WTC11 (cell line): ENCODE data around the gene DDX10. TPM values are rescaled to one million over a fixed set of nuclear protein-coding genes. Genes with fewer than 3 reads are reported as not detected.
"Not testable (repeated sequence)": the region's sequence is repeated elsewhere in the genome, so short reads cannot be mapped to it uniquely, and the experiment has no call there.

Experiments used
- ATAC-seq: fragments of 200-7000 bp; cut with Tn5 transposase; 2 replicates; pipeline ENCODE4 v1.10.0; 2021; ENCODE audit warnings: mild to moderate bottlenecking, moderate library complexity
- CTCF ChIA-PET: fragments of 300-600 bp; sonication (Branson Sonifier 250); formaldehyde crosslinking; loops from one replicate; lab custom pipeline; 2021; ENCODE audit warnings: antibody characterized with exemption; lab: Charles Lee
- POLR2A ChIA-PET: fragments of 350-600 bp; sonication (Branson Sonifier 250); formaldehyde crosslinking; loops from one replicate; lab custom pipeline; 2021; ENCODE audit warnings: antibody characterized with exemption; lab: Charles Lee
- DNase-seq: peaks from one replicate; pipeline ENCODE4 v3.0.0; 2021; ENCODE audit warnings: low spot score
- H3K27ac Mint-ChIP-seq: 2 replicates; pipeline ENCODE4 v1.8.0; 2021; ENCODE audit warnings: mixed read lengths
- H3K27me3 Mint-ChIP-seq: 2 replicates; pipeline ENCODE4 v1.8.0; 2021; ENCODE audit warnings: low read depth, mild to moderate bottlenecking, moderate library complexity, mixed read lengths
- H3K36me3 Mint-ChIP-seq: 2 replicates; pipeline ENCODE4 v1.8.0; 2021; ENCODE audit warnings: mixed read lengths
- H3K4me1 Mint-ChIP-seq: 2 replicates; pipeline ENCODE4 v1.8.0; 2022; ENCODE audit warnings: mixed read lengths
- H3K4me3 Mint-ChIP-seq: 2 replicates; pipeline ENCODE4 v1.8.0; 2021; ENCODE audit warnings: mild to moderate bottlenecking, moderate library complexity, mixed read lengths
- H3K9me3 Mint-ChIP-seq: 2 replicates; pipeline ENCODE4 v1.8.0; 2021; ENCODE audit warnings: mixed read lengths
- ATF1 ChIP-seq: sonication (generic); formaldehyde crosslinking; IDR thresholded peaks from 2 replicates; pipeline ENCODE4 v1.8.1; 2023; ENCODE audit warnings: mild to moderate bottlenecking, moderate library complexity, missing genetic modification reagents
- CBFB ChIP-seq: sonication (generic); formaldehyde crosslinking; IDR thresholded peaks from 2 replicates; pipeline ENCODE4 v1.8.1; 2022; ENCODE audit warnings: mild to moderate bottlenecking, low read depth, missing genetic modification reagents
- CDX4 ChIP-seq: fragments of 250-450 bp; sonication (Bioruptor Pico); IDR thresholded peaks from 2 replicates; pipeline ENCODE4 v1.9.0; 2021; ENCODE audit warnings: moderate library complexity, mild to moderate bottlenecking, inconsistent platforms, borderline replicate concordance
- CTCF ChIP-seq: fragments of 200-600 bp; IDR thresholded peaks from 2 replicates; pipeline ENCODE4 v1.8.0; 2022; ENCODE audit warnings: antibody characterized with exemption
- ESRRA ChIP-seq: sonication (generic); formaldehyde crosslinking; IDR thresholded peaks from 2 replicates; pipeline ENCODE4 v1.8.1; 2022; ENCODE audit warnings: mild to moderate bottlenecking, missing genetic modification reagents, borderline replicate concordance
- HMGA2 ChIP-seq: fragments of 250-450 bp; sonication (Bioruptor Pico); IDR thresholded peaks from 2 replicates; pipeline ENCODE4 v1.4.0; 2021; ENCODE audit warnings: mild to moderate bottlenecking, moderate library complexity
- NFYB ChIP-seq: sonication (generic); formaldehyde crosslinking; conservative IDR thresholded peaks from 2 replicates; pipeline ENCODE4 v1.8.0; 2022; ENCODE audit warnings: low read depth, missing genetic modification reagents
- PRDM15 ChIP-seq: sonication (generic); formaldehyde crosslinking; IDR thresholded peaks from 2 replicates; pipeline ENCODE4 v1.8.0; 2022; ENCODE audit warnings: missing genetic modification reagents
- PRRX2 ChIP-seq: fragments of 250-450 bp; sonication (Bioruptor Pico); IDR thresholded peaks from 2 replicates; pipeline ENCODE4 v1.8.0; 2021; ENCODE audit warnings: mild to moderate bottlenecking
- RELA ChIP-seq: sonication (generic); formaldehyde crosslinking; IDR thresholded peaks from 2 replicates; pipeline ENCODE4 v1.8.1; 2022; ENCODE audit warnings: missing genetic modification reagents, mild to moderate bottlenecking, borderline replicate concordance
- SMAD3 ChIP-seq: sonication (generic); formaldehyde crosslinking; IDR thresholded peaks from 2 replicates; pipeline ENCODE4 v1.8.0; 2022; ENCODE audit warnings: missing genetic modification reagents, mild to moderate bottlenecking, borderline replicate concordance
- SOX15 ChIP-seq: fragments of 250-450 bp; sonication (Bioruptor Pico); IDR thresholded peaks from 2 replicates; pipeline ENCODE4 v1.9.0; 2021; ENCODE audit warnings: mild to moderate bottlenecking
- TEAD1 ChIP-seq: sonication (generic); formaldehyde crosslinking; IDR thresholded peaks from 2 replicates; pipeline ENCODE4 v1.8.0; 2022; ENCODE audit warnings: mild to moderate bottlenecking, missing genetic modification reagents
- TEAD4 ChIP-seq: sonication (generic); formaldehyde crosslinking; IDR thresholded peaks from 2 replicates; pipeline ENCODE4 v1.8.0; 2022; ENCODE audit warnings: mild to moderate bottlenecking, missing genetic modification reagents
- USF1 ChIP-seq: sonication (generic); formaldehyde crosslinking; IDR thresholded peaks from 2 replicates; pipeline ENCODE4 v1.8.0; 2022; ENCODE audit warnings: mild to moderate bottlenecking, missing genetic modification reagents
- ZNF121 ChIP-seq: sonication (generic); formaldehyde crosslinking; IDR thresholded peaks from 2 replicates; pipeline ENCODE4 v1.8.0; 2023; ENCODE audit warnings: missing genetic modification reagents
- ZNF281 ChIP-seq: sonication (generic); formaldehyde crosslinking; IDR thresholded peaks from 2 replicates; pipeline ENCODE4 v1.8.0; 2023; ENCODE audit warnings: mild to moderate bottlenecking, missing genetic modification reagents
- ZNF317 ChIP-seq: sonication (generic); formaldehyde crosslinking; IDR thresholded peaks from 2 replicates; pipeline ENCODE4 v1.8.1; 2023; ENCODE audit warnings: low read depth, mild to moderate bottlenecking, moderate library complexity, missing genetic modification reagents, borderline replicate concordance
- ZNF671 ChIP-seq: fragments of 250-450 bp; sonication (Bioruptor Pico); IDR thresholded peaks from 2 replicates; pipeline ENCODE4 v1.8.0; 2021; ENCODE audit warnings: mild to moderate bottlenecking
- total RNA-seq: library from RNA; stranded (reverse); gene quantifications from 3 replicates; pipeline ENCODE4 v1.2.3, GENCODE V29; 2021

The DDX10 gene
- total RNA-seq, 1 experiment from 2014 or later, result 56.8 TPM

- Mint-ChIP-seq H3K4me3 (no peak overlapping the region), H3K36me3 (no peaks in the 10 kb centered on the region), H3K27ac (no peak overlapping the region), H3K27me3 (no peaks in the 10 kb centered on the region), H3K9me3 (no peaks in the 10 kb centered on the region), H3K4me1 (peaks cover 7% of the 10 kb centered on the region)
- ChIA-PET POLR2A (no interaction called here), CTCF (no interaction called here)
- DNase-seq (no peak), ATAC-seq (no peak)
- TF ChIP-seq TEAD1 (CRISPR knock-in tag) (no peak), USF1 (CRISPR knock-in tag) (no peak), ZNF281 (CRISPR knock-in tag) (no peak), SMAD3 (CRISPR knock-in tag) (no peak), PRRX2 (CRISPR knock-in tag) (no peak), TEAD4 (CRISPR knock-in tag) (no peak), CTCF (no peak), CBFB (no peak), ESRRA (CRISPR knock-in tag) (no peak)
These were observed 155.1 kb downstream of the DDX10 start for GRCh38 chr11:108819957-108820356.

- H3K27ac Mint-ChIP-seq, DNase-seq, CTCF ChIA-PET, H3K27me3 Mint-ChIP-seq, POLR2A ChIA-PET: not testable (repeated sequence)
- peak; percentile 83 for TF ChIP-seq ZNF121 (CRISPR knock-in tag)
- TF ChIP-seq, all 79 proteins: peak for 1; not testable (repeated sequence) for 78
- not testable (repeated sequence) for H3K9me3 Mint-ChIP-seq, ATAC-seq, H3K4me1 Mint-ChIP-seq, H3K36me3 Mint-ChIP-seq, H3K4me3 Mint-ChIP-seq
These were observed 159.1 kb downstream of the DDX10 start for GRCh38 chr11:108823960-108824359.

GRCh38 chr11:108824545-108824944 lies 159.7 kb downstream of the DDX10 start:
- Mint-ChIP-seq H3K9me3 (peaks cover 12% of the 10 kb centered on the region), H3K4me3 (no peak overlapping the region), H3K27me3 (no peaks in the 10 kb centered on the region), H3K36me3 (peaks cover 9% of the 10 kb centered on the region; the same call in 1 of the 2 replicates), H3K4me1 (no peaks in the 10 kb centered on the region), H3K27ac (no peak overlapping the region)
- TF ChIP-seq ZNF317, result no peak
- no peak for TF ChIP-seq NFYB (CRISPR knock-in tag)
- TF ChIP-seq CDX4 (CRISPR knock-in tag), result no peak
- no peak for TF ChIP-seq ESRRA (CRISPR knock-in tag)
- no peak for TF ChIP-seq ZNF671
- TF ChIP-seq ZNF121 (CRISPR knock-in tag), result no peak
- no peak for TF ChIP-seq RELA (CRISPR knock-in tag)
- no peak for TF ChIP-seq PRDM15 (CRISPR knock-in tag)
- TF ChIP-seq SOX15, result no peak
- no peak for TF ChIP-seq HMGA2 (CRISPR knock-in tag)
- no peak for TF ChIP-seq ATF1 (CRISPR knock-in tag)
- ChIA-PET POLR2A (no interaction called here), CTCF (no interaction called here)
- DNase-seq (no peak), ATAC-seq (no peak)
